ENCODE data around the gene CDCA7L.
"Not testable (repeated sequence)": the region's sequence is repeated elsewhere in the genome, so short reads cannot be mapped to it uniquely, and the experiment has no call there.

The CDCA7L gene

GRCh38 chr7:21910253-21910652 is 35.4 kb downstream of the CDCA7L start:
- no peak for DNase-seq (ENCODE audit: low read depth)

- no peak for DNase-seq (ENCODE audit: low read depth)
Observed at GRCh38 chr7:21908746-21909145, 37.0 kb downstream of the CDCA7L start.

- no peak for DNase-seq (ENCODE audit: low read depth)
Observed at GRCh38 chr7:21903020-21903786, 42.5 kb downstream of the CDCA7L start.

- no peak for DNase-seq (ENCODE audit: low read depth)
Observed at GRCh38 chr7:21902240-21902639, 43.5 kb downstream of the CDCA7L start.

- DNase-seq (ENCODE audit: low read depth) = no peak
Observed at GRCh38 chr7:21898265-21898930, 47.3 kb downstream of the CDCA7L start.

GRCh38 chr7:21893401-21893800 is 52.3 kb downstream of the CDCA7L start:
- no peak for DNase-seq (ENCODE audit: low read depth)

GRCh38 chr7:21891291-21891690 is 54.4 kb downstream of the CDCA7L start:
- no peak for DNase-seq (ENCODE audit: low read depth)

- DNase-seq (ENCODE audit: low read depth) = no peak
Observed at GRCh38 chr7:21887779-21888178, 57.9 kb downstream of the CDCA7L start.

GRCh38 chr7:21887353-21887752 is 58.3 kb downstream of the CDCA7L start:
- DNase-seq (ENCODE audit: low read depth) = no peak

GRCh38 chr7:21886396-21886795 is 59.3 kb downstream of the CDCA7L start:
- no peak for DNase-seq (ENCODE audit: low read depth)

- no peak for DNase-seq (ENCODE audit: low read depth)
Observed at GRCh38 chr7:21884496-21884895, 61.2 kb downstream of the CDCA7L start.

- DNase-seq (ENCODE audit: low read depth) = not testable (repeated sequence)
Observed at GRCh38 chr7:21883501-21883900, 62.2 kb downstream of the CDCA7L start.

- no peak for DNase-seq (ENCODE audit: low read depth)
Observed at GRCh38 chr7:21883069-21883468, 62.6 kb downstream of the CDCA7L start.

- DNase-seq (ENCODE audit: low read depth) = no peak
Observed at GRCh38 chr7:21869785-21870402, 75.8 kb downstream of the CDCA7L start.

- no peak for DNase-seq (ENCODE audit: low read depth)
Observed at GRCh38 chr7:21868576-21868850, 77.2 kb downstream of the CDCA7L start.

- no peak for DNase-seq (ENCODE audit: low read depth)
Observed at GRCh38 chr7:21867816-21868575, 77.7 kb downstream of the CDCA7L start.

- DNase-seq (ENCODE audit: low read depth) = no peak
Observed at GRCh38 chr7:21867226-21867625, 78.5 kb downstream of the CDCA7L start.

- no peak for DNase-seq (ENCODE audit: low read depth)
Observed at GRCh38 chr7:21866731-21867130, 79.0 kb downstream of the CDCA7L start.

GRCh38 chr7:21865631-21866204 is 80.0 kb downstream of the CDCA7L start:
- not testable (repeated sequence) for DNase-seq (ENCODE audit: low read depth)

GRCh38 chr7:21851559-21851967 is 94.1 kb downstream of the CDCA7L start:
- no peak for DNase-seq (ENCODE audit: low read depth)

Measured in activated gamma-delta T cell treated with anti-CD3 and anti-CD28 coated beads, Interleukin-2, amount 50 U/mL, for 16 hours (primary cell).